ENCODE measurements around the gene DLGAP1. TPM values are rescaled to one million over a fixed set of nuclear protein-coding genes. Genes with fewer than 3 reads are reported as not detected.

DLGAP1 gene
- total and polyA plus RNA-seq, 2 experiments from 2014 or later, result 17.0 to 48.5 TPM

GRCh38 chr18:3757361-3757760 is 697.7 kb downstream of the DLGAP1 start:
- Histone ChIP-seq H2AFZ (no peak overlapping the region), H3K4me2 (no peak overlapping the region), H3K4me3 (no peak overlapping the region), H3K9me2 (ENCODE audit: insufficient read depth) (no peaks in the 10 kb centered on the region), H3K79me2 (replicated peaks; ENCODE audit: insufficient read depth) (no peaks in the 10 kb centered on the region), H3F3A (replicated peaks; ENCODE audit: low read depth) (no peaks in the 10 kb centered on the region), H4K20me1 (replicated peaks; ENCODE audit: insufficient read depth) (no peaks in the 10 kb centered on the region; the same call in 1 of the 2 replicates), H3K4me1 (ENCODE audit: insufficient read depth) (0 out of 2 replicates have a peak, but pooled peaks cover 3% of the 10 kb centered on the region), H3K36me3 (ENCODE audit: insufficient read depth) (no peaks in the 10 kb centered on the region), H3K27me3 (ENCODE audit: insufficient read depth) (no peaks in the 10 kb centered on the region), H3K27ac (ENCODE audit: low read depth) (no peak overlapping the region)
- 0 out of 3 replicates have a peak, but pooled peaks cover 3% of the 10 kb centered on the region for H3K36me3 Mint-ChIP-seq (ENCODE audit: low read depth)
- ATAC-seq, result no peak
- DNase-seq (ENCODE audit: low spot score), result no peak
- H3K27me3 Mint-ChIP-seq (ENCODE audit: insufficient read depth, low read depth, poor library complexity), result peaks cover 3% of the 10 kb centered on the region
- TF ChIP-seq ZNF114 (CRISPR knock-in tag; IDR thresholded peaks at IDR 0.05) (no peak), ZNF462 (CRISPR knock-in tag; IDR thresholded peaks at IDR 0.05) (no peak), NANOG (IDR thresholded peaks at IDR 0.05; ENCODE audit: borderline replicate concordance) (no peak), POLR2AphosphoS5 (IDR thresholded peaks at IDR 0.05; ENCODE audit: low read depth) (no peak), EZH2phosphoT487 (IDR thresholded peaks at IDR 0.05; ENCODE audit: unreplicated experiment) (no peak), ZNF331 (CRISPR knock-in tag; IDR thresholded peaks at IDR 0.05; ENCODE audit: low read depth) (no peak), STAT1 (IDR thresholded peaks at IDR 0.05; ENCODE audit: unreplicated experiment) (no peak), EZH2 (IDR thresholded peaks at IDR 0.05; ENCODE audit: low read depth, unreplicated experiment) (no peak), CTCF (conservative IDR thresholded peaks at IDR 0.05; ENCODE audit: low read depth in 2 of 2) (no peak), CREB1 (CRISPR knock-in tag; IDR thresholded peaks at IDR 0.05; ENCODE audit: low read depth) (no peak), JUNB (IDR thresholded peaks at IDR 0.05; ENCODE audit: unreplicated experiment) (no peak)
- TF ChIP-seq, protein P1, sequence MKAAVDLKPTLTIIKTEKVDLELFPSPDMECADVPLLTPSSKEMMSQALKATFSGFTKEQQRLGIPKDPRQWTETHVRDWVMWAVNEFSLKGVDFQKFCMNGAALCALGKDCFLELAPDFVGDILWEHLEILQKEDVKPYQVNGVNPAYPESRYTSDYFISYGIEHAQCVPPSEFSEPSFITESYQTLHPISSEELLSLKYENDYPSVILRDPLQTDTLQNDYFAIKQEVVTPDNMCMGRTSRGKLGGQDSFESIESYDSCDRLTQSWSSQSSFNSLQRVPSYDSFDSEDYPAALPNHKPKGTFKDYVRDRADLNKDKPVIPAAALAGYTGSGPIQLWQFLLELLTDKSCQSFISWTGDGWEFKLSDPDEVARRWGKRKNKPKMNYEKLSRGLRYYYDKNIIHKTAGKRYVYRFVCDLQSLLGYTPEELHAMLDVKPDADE (IDR thresholded peaks at IDR 0.05), result no peak
- H3K4me3 Mint-ChIP-seq, result no peak overlapping the region
- peaks cover 3% of the 10 kb centered on the region; the same call in 1 of the 3 replicates for H3K9me3 Mint-ChIP-seq
- H3K27ac Mint-ChIP-seq, result no peak overlapping the region
- peaks cover 15% of the 10 kb centered on the region for H3K4me1 Mint-ChIP-seq

All from GM23338 (cell line).